Esophagus (tissue), 2 donors: ENCODE measurements around the gene SORCS2. TPM values are rescaled to one million over a fixed set of nuclear protein-coding genes. Genes with fewer than 3 reads are reported as not detected.

Source experiments
- H3K27ac ChIP-seq, 2 donors: one replicate each; pipeline ENCODE4 v1.5.1; 2013; ENCODE audit warnings: low read depth in 2 of 2, mild to moderate bottlenecking in 2 of 2, inconsistent platforms in 1 of 2, low read length in 1 of 2, moderate library complexity in 1 of 2
- H3K27me3 ChIP-seq, 2 donors: one replicate each; pipeline ENCODE4 v1.6.1; 2013; ENCODE audit warnings: low read length in 2 of 2, control low read depth in 1 of 2, mild to moderate bottlenecking in 1 of 2; ENCODE audit not compliant: insufficient read depth in 2 of 2, control insufficient read depth in 1 of 2
- H3K36me3 ChIP-seq, 2 donors: one replicate each; pipeline ENCODE4 v1.6.1; 2013; ENCODE audit warnings: low read length in 1 of 2; ENCODE audit not compliant: control insufficient read depth in 2 of 2, insufficient read depth in 2 of 2
- H3K4me1 ChIP-seq, 2 donors: one replicate each; pipeline ENCODE4 v1.6.1; 2013; ENCODE audit warnings: low read length in 1 of 2; ENCODE audit not compliant: control insufficient read depth in 2 of 2, insufficient read depth in 2 of 2
- H3K4me3 ChIP-seq, 2 donors: one replicate each; pipeline ENCODE4 v1.5.1; 2013; ENCODE audit warnings: low read length in 2 of 2, mild to moderate bottlenecking in 2 of 2, low read depth in 1 of 2, moderate library complexity in 1 of 2
- H3K9me3 ChIP-seq, 2 donors: one replicate each; pipeline ENCODE4 v1.6.1; 2013; ENCODE audit warnings: mild to moderate bottlenecking in 2 of 2, low read depth in 1 of 2, low read length in 1 of 2, moderate library complexity in 1 of 2; ENCODE audit not compliant: control insufficient read depth in 2 of 2, insufficient read depth in 1 of 2
- WGBS, 2 donors: extraction: QIAGEN DNeasy Blood & Tissue Kit; methylation state at CpG; one replicate each; pipeline ENCODE4 v1.1.7; 2013; 5-methylcytosine and 5-hydroxymethylcytosine counted together
- polyA plus RNA-seq, 2 donors: library from polyadenylated mRNA; stranded (reverse); fragments of 200-250 nt; gene quantifications; one replicate each; pipeline ENCODE4 v1.2.3, GENCODE V29; 2013
- donor health status: healthy with polysubstance abuse.
- donor health status: Bipolar disorder and iron deficiency.

Gene SORCS2
- polyA plus RNA-seq, 2 donors, result 1.1 to 1.2 TPM

GRCh38 chr4:7771056-7771455 lies 578.7 kb downstream of the SORCS2 start:
- no peak overlapping the region for H3K27ac ChIP-seq
- H3K4me1 ChIP-seq, result no peaks in the 10 kb centered on the region
- H3K4me3 ChIP-seq, result no peak overlapping the region
- peaks cover 4 to 31% of the 10 kb centered on the region in 2 donors for H3K36me3 ChIP-seq
- H3K9me3 ChIP-seq, result no peaks in the 10 kb centered on the region
- WGBS, 2 donors, result 72 to 77% methylated on average over 6 of the region's 6 CpGs
- H3K27me3 ChIP-seq, result no peaks in the 10 kb centered on the region

- H3K9me3 ChIP-seq, result no peaks in the 10 kb centered on the region
- H3K27ac ChIP-seq, result no peak overlapping the region
- H3K4me3 ChIP-seq, result no peak overlapping the region
- WGBS, 2 donors, result 65 to 77% methylated on average over 26 of the region's 26 CpGs
- peaks cover 4 to 27% of the 10 kb centered on the region in 2 donors for H3K36me3 ChIP-seq
- no peaks in the 10 kb centered on the region for H3K4me1 ChIP-seq
- no peaks in the 10 kb centered on the region for H3K27me3 ChIP-seq
These were observed 579.5 kb downstream of the SORCS2 start for GRCh38 chr4:7771541-7772507.

- no peaks in the 10 kb centered on the region for H3K27me3 ChIP-seq
- no peaks in the 10 kb centered on the region for H3K4me1 ChIP-seq
- H3K36me3 ChIP-seq, result peaks cover 9 to 22% of the 10 kb centered on the region in 2 donors
- H3K9me3 ChIP-seq, result no peaks in the 10 kb centered on the region
- H3K27ac ChIP-seq, result peak overlapping the region; percentile 4 to 45
- H3K4me3 ChIP-seq, result no peak overlapping the region
- WGBS, 2 donors, result 58 to 74% methylated on average over 31 of the region's 31 CpGs
These were observed 580.5 kb downstream of the SORCS2 start for GRCh38 chr4:7772711-7773385.

GRCh38 chr4:7773401-7774180 lies 581.3 kb downstream of the SORCS2 start:
- peaks cover 15 to 24% of the 10 kb centered on the region in 2 donors for H3K36me3 ChIP-seq
- no peaks in the 10 kb centered on the region for H3K4me1 ChIP-seq
- H3K4me3 ChIP-seq, result no peak overlapping the region
- H3K27me3 ChIP-seq, result no peaks in the 10 kb centered on the region
- H3K27ac ChIP-seq, result no peak overlapping the region
- WGBS, 2 donors, result 93 to 95% methylated on average over 24 of the region's 24 CpGs
- H3K9me3 ChIP-seq, result no peaks in the 10 kb centered on the region

- 89 to 93% methylated on average over 22 of the region's 22 CpGs for WGBS, 2 donors
- H3K27me3 ChIP-seq, result no peaks in the 10 kb centered on the region
- no peaks in the 10 kb centered on the region for H3K4me1 ChIP-seq
- no peak overlapping the region for H3K4me3 ChIP-seq
- no peak overlapping the region for H3K27ac ChIP-seq
- H3K9me3 ChIP-seq, result no peaks in the 10 kb centered on the region
- peaks cover 15 to 20% of the 10 kb centered on the region in 2 donors for H3K36me3 ChIP-seq
These were observed 582.3 kb downstream of the SORCS2 start for GRCh38 chr4:7774301-7775294.

- H3K27me3 ChIP-seq, result no peaks in the 10 kb centered on the region
- H3K27ac ChIP-seq, result no peak overlapping the region
- no peaks in the 10 kb centered on the region for H3K9me3 ChIP-seq
- 85 to 90% methylated on average over 9 of the region's 9 CpGs for WGBS, 2 donors
- peaks cover 15 to 17% of the 10 kb centered on the region in 2 donors for H3K36me3 ChIP-seq
- no peaks in the 10 kb centered on the region for H3K4me1 ChIP-seq
- H3K4me3 ChIP-seq, result no peak overlapping the region
These were observed 583.1 kb downstream of the SORCS2 start for GRCh38 chr4:7775396-7775795.

GRCh38 chr4:7777017-7777710 lies 584.8 kb downstream of the SORCS2 start:
- Histone ChIP-seq H3K4me3 (no peak overlapping the region), H3K27ac (no peak overlapping the region), H3K4me1 (peaks cover 0 to 2% of the 10 kb centered on the region in 2 donors), H3K9me3 (no peaks in the 10 kb centered on the region), H3K36me3 (peaks cover 12 to 15% of the 10 kb centered on the region in 2 donors), H3K27me3 (no peaks in the 10 kb centered on the region)
- WGBS, 2 donors, result 94 to 95% methylated on average over 17 of the region's 17 CpGs

GRCh38 chr4:7777871-7778509 lies 585.7 kb downstream of the SORCS2 start:
- Histone ChIP-seq H3K4me1 (peaks cover 0 to 2% of the 10 kb centered on the region in 2 donors), H3K9me3 (no peaks in the 10 kb centered on the region), H3K36me3 (peaks cover 8 to 15% of the 10 kb centered on the region in 2 donors), H3K27ac (peak overlapping the region in 1 of 2 donors; percentile 43), H3K4me3 (no peak overlapping the region), H3K27me3 (no peaks in the 10 kb centered on the region)
- 89 to 92% methylated on average over 10 of the region's 10 CpGs for WGBS, 2 donors
